Measurements from ENCODE around the gene ALDOA. TPM values are rescaled to one million over a fixed set of nuclear protein-coding genes. Genes with fewer than 3 reads are reported as not detected.

The ALDOA gene
- total RNA-seq, 2 donors from 2014 or later = 306 to 384 TPM

GRCh38 chr16:30083216-30084055, 17.9 kb downstream of the ALDOA start:
- WGBS, 2 donors = 88 to 90% methylated on average over 23 to 24 of the region's 24 CpGs
- TF ChIP-seq POLR2A (IDR thresholded peaks at IDR 0.05) = no peak
- no peak for ATAC-seq
- H3K4me1 ChIP-seq = peaks cover 11% of the 10 kb centered on the region
- H3K27me3 ChIP-seq = no peaks in the 10 kb centered on the region
- peaks cover 0 to 26% of the 10 kb centered on the region in 2 donors for H3K36me3 ChIP-seq (replicated peaks in 1 of 2; ENCODE audit: insufficient read depth in 1 of 2, low read depth in 2 of 2)
- H3K9me3 ChIP-seq = no peaks in the 10 kb centered on the region
- no peak for DNase-seq
- H3K4me3 ChIP-seq = no peak overlapping the region
- H3K27ac ChIP-seq = no peak overlapping the region
- intact Hi-C loops (cut with DNase I) = no loop called here

DNA sequence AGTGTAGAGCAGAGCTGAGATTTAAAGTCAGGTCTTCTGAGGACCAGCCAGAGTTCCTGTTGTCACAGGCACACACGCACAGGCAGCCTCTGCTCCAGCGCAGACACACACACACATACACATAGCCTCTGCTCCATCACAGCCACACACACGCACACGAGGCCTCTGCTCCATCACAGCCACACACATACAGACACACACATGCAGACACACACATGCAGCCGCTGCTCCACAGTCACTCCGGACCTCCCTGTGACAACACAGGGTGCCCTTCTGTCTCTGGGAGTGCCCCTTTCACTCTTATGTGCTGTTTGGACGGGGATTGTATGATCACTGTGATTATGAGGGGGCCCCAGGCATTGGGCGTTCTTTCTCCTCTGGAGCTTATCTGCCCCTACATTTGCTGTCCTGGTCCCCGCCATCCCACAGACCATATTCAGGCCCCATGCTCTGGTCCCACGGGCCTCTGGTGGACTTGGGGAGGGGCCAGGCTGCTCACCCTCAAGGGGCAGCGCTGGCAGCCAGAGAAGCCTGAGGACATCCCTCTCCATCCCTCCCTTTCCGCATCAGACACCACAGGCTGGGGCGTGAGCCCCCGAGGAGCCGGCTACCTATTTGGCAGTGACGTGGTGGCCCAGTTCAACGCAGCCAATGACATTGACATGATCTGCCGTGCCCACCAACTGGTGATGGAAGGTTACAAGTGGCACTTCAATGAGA, 18.7 kb downstream of the ALDOA start:
- no peak for ATAC-seq

DNA sequence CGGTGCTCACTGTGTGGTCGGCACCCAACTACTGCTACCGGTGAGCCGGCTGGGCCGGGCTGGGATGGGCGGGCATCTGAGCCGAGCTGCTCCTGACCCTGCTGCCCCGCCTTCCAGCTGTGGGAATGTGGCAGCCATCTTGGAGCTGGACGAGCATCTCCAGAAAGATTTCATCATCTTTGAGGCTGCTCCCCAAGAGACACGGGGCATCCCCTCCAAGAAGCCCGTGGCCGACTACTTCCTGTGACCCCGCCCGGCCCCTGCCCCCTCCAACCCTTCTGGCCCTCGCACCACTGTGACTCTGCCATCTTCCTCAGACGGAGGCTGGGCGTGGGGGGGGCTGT, 19.2 kb downstream of the ALDOA start:
- ATAC-seq (no peak), DNase-seq (no peak)
- intact Hi-C loops (cut with DNase I) = no loop called here
- Histone ChIP-seq H3K4me3 (no peak overlapping the region), H3K27me3 (no peaks in the 10 kb centered on the region), H3K36me3 (replicated peaks in 1 of 2; ENCODE audit: insufficient read depth in 1 of 2, low read depth in 2 of 2) (peaks cover 0 to 26% of the 10 kb centered on the region in 2 donors), H3K4me1 (peaks cover 8% of the 10 kb centered on the region), H3K27ac (no peak overlapping the region), H3K9me3 (no peaks in the 10 kb centered on the region)
- 62 to 83% methylated on average over 5 to 14 of the region's 17 CpGs for WGBS, 2 donors
- TF ChIP-seq, protein P1, sequence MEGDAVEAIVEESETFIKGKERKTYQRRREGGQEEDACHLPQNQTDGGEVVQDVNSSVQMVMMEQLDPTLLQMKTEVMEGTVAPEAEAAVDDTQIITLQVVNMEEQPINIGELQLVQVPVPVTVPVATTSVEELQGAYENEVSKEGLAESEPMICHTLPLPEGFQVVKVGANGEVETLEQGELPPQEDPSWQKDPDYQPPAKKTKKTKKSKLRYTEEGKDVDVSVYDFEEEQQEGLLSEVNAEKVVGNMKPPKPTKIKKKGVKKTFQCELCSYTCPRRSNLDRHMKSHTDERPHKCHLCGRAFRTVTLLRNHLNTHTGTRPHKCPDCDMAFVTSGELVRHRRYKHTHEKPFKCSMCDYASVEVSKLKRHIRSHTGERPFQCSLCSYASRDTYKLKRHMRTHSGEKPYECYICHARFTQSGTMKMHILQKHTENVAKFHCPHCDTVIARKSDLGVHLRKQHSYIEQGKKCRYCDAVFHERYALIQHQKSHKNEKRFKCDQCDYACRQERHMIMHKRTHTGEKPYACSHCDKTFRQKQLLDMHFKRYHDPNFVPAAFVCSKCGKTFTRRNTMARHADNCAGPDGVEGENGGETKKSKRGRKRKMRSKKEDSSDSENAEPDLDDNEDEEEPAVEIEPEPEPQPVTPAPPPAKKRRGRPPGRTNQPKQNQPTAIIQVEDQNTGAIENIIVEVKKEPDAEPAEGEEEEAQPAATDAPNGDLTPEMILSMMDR (IDR thresholded peaks at IDR 0.05) = no peak

More for the DNA sequence above, 18.7 kb downstream of the ALDOA start:
- no peak for TF ChIP-seq POLR2A (IDR thresholded peaks at IDR 0.05)
- TF ChIP-seq, protein P1 (IDR thresholded peaks at IDR 0.05) = no peak
- intact Hi-C loops (cut with DNase I) = no loop called here
- Histone ChIP-seq H3K4me1 (peaks cover 8% of the 10 kb centered on the region), H3K4me3 (no peak overlapping the region), H3K27me3 (no peaks in the 10 kb centered on the region), H3K9me3 (no peaks in the 10 kb centered on the region), H3K36me3 (replicated peaks in 1 of 2; ENCODE audit: insufficient read depth in 1 of 2, low read depth in 2 of 2) (peaks cover 0 to 26% of the 10 kb centered on the region in 2 donors), H3K27ac (no peak overlapping the region)
- WGBS, 2 donors = 78 to 87% methylated on average over 10 to 18 of the region's 18 CpGs
- DNase-seq = no peak

- no peak for DNase-seq
- intact Hi-C loops (cut with DNase I) = no loop called here
- Histone ChIP-seq H3K27ac (peak overlapping the region in 1 of 4 donors; percentile 12), H3K36me3 (replicated peaks in 1 of 2; ENCODE audit: insufficient read depth in 1 of 2, low read depth in 2 of 2) (peaks cover 0 to 26% of the 10 kb centered on the region in 2 donors), H3K27me3 (no peaks in the 10 kb centered on the region), H3K4me1 (peaks cover 8% of the 10 kb centered on the region), H3K4me3 (no peak overlapping the region), H3K9me3 (no peaks in the 10 kb centered on the region)
- TF ChIP-seq, protein P1 (IDR thresholded peaks at IDR 0.05) = no peak
- no peak for TF ChIP-seq POLR2A (IDR thresholded peaks at IDR 0.05)
- no peak for ATAC-seq
- 63 to 85% methylated on average over 3 of the region's 3 CpGs for WGBS, 2 donors
These were observed 19.7 kb downstream of the ALDOA start for GRCh38 chr16:30085247-30085646.

DNA sequence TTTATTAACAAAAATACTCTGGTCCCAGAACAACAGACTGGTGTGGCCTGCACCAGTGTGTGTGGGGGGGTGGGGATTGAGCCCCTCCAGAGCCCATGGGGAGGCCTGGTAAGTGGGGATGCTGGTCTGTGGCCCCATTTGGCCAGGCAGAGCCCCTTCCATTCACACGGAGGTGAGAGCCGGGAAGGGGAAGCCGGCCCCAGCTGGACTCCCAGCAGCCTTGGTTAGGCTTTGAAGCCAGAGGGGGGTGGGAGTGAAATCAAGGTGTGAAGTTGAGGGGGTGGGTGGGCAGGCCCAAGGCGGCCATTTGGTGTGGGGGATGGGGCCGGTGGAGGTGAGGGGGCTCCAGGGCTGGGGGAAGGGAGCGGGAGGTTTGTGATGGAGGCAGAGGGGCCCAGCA, 20.3 kb downstream of the ALDOA start:
- peaks cover 6% of the 10 kb centered on the region for H3K4me1 ChIP-seq
- H3K27me3 ChIP-seq = no peaks in the 10 kb centered on the region
- TF ChIP-seq POLR2A (IDR thresholded peaks at IDR 0.05) = no peak
- TF ChIP-seq, protein P1 (IDR thresholded peaks at IDR 0.05) = no peak
- ATAC-seq (no peak), DNase-seq (no peak)
- peak overlapping the region in 1 of 4 donors; percentile 12 for H3K27ac ChIP-seq
- WGBS, 2 donors = 65 to 82% methylated on average over 3 to 6 of the region's 6 CpGs
- no peak overlapping the region for H3K4me3 ChIP-seq
- peaks cover 0 to 26% of the 10 kb centered on the region in 2 donors for H3K36me3 ChIP-seq (replicated peaks in 1 of 2; ENCODE audit: insufficient read depth in 1 of 2, low read depth in 2 of 2)
- intact Hi-C loops (cut with DNase I) = no loop called here
- H3K9me3 ChIP-seq = no peaks in the 10 kb centered on the region
